ENCODE data around the gene PODN. TPM values are rescaled to one million over a fixed set of nuclear protein-coding genes. Genes with fewer than 3 reads are reported as not detected.

The PODN gene
- total RNA-seq, 1 donor from 2014 or later: not detected

DNA sequence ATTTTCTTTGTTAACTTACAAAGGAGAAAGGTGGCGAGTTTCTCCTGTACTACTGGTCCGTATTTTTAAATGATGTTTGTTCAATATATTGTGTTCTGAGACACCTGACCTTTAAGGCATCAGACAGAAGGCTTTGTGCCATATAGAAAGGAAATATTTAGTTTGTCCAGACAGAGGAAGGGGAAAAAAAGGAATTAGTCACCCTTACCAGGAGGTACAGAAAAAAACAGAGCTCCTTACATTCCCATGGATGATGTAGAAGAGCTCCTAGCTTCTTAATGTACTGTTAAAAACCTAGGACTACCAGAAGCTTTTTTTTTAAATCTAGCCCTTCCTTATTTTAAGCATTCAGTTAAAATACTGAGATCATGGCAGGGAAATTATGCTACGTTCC is 12.4 kb upstream of the PODN start:
- intact Hi-C loops (cut with micrococcal nuclease): no loop called here

GRCh38 chr1:53050310-53050709 is 11.7 kb upstream of the PODN start:
- intact Hi-C loops (cut with micrococcal nuclease): no loop called here

DNA sequence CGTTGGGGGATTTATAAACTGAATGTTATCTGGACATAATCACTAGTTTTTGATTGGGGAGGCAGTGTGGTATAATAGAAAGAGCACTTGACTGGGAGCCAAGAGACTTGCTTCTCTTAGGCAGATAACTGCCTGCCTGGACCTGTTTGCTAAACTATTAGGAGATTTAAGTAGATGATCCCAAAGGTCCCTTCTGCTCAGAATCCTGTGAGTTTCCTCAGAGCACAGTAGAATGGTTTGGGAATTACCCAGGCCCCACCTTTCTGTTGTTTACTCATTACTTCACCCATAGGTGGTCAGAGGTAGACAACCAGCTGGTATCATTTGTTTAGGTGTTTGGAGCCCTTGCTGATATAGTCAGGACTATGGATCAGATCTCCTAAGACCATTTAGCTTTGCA is 10.3 kb upstream of the PODN start:
- intact Hi-C loops (cut with micrococcal nuclease): no loop called here

GRCh38 chr1:53057127-53057526 is 4.9 kb upstream of the PODN start:
- intact Hi-C loops (cut with micrococcal nuclease): no loop called here

GRCh38 chr1:53060579-53060978 is 1.4 kb upstream of the PODN start:
- intact Hi-C loops (cut with micrococcal nuclease): no loop called here

GRCh38 chr1:53061123-53061858 is 722 bp upstream of the PODN start:
- intact Hi-C loops (cut with micrococcal nuclease): no loop called here

GRCh38 chr1:53062708-53063591 is 937 bp downstream of the PODN start:
- intact Hi-C loops (cut with micrococcal nuclease): no loop called here

DNA sequence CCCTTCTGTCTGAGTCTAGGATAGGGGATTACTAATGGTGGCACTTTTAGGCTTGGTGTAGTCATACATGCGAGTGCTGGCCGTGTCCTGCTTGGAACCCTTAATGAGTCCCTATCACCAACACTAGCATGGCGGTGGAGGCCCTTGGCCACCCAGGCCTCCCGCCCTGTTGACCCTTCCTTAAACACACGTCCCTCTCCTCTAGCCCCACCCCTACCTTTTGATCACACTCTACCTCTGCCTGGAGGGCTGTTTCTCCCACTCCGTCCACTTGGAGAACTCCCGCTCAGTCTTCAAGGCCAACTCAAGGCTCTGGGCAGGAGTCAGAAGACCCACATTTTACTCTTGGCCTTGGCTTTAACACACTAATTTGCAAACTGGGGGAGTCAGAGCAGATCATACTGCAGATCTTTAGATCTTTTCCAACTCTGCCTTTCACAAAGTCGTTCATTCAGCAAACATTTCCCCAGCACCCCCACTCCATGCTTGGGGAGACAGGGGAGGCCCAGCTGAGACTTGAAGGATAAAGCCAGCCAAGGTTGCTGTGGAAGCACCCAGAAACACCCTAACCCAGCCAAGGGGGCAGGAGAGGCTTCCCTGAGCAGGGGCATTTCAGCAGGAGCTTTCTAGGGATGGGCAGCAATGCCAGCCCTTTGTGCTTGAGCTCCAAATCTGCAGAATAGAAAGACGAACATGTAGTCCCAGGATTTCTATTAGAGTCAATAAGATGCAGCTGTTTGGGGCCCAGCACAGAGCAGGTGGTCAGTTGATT is 1.9 kb downstream of the PODN start:
- intact Hi-C loops (cut with micrococcal nuclease): no loop called here

- intact Hi-C loops (cut with micrococcal nuclease): no loop called here
These were observed 3.4 kb downstream of the PODN start for GRCh38 chr1:53065391-53065790.

DNA sequence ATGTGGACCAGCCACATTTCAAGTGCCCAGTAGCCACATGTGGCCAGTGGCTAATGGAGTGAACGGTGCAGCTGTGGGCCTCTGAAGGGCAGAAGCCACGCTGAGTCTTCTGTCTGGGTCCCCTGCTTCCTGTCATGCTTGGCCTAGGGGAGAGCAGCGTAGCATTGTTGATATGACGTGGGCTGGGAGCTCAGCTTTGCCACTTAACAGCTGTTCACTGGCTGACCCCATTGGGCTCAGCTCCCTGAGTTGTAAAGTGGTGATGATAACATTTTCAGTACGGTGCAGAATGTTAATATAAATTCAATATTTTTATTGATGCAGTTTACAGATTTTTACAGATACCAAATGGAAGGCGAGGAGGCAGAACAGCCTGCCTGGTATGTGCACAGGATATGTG is 4.5 kb downstream of the PODN start:
- intact Hi-C loops (cut with micrococcal nuclease): no loop called here

- intact Hi-C loops (cut with micrococcal nuclease): no loop called here
These were observed 5.1 kb downstream of the PODN start for GRCh38 chr1:53066891-53067738.

DNA sequence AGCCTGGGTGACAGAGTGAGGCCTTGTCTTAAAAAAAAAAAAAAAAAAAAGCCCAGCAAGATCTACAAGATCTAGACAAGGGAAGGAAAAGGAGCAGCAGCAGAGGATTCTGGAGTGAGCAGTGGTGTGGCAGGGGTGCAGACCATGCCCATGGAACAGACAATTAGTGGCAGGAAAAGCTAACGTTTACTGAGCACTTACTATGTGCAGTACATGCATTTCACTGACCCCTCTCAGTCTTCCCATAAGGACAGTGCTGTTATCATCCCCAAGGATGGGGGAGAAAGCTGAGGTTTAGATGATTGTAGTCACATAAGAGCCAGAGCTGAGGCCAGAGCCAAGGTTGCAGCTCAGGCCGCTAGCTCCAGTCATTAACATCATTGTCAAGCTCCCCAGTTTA is 5.9 kb downstream of the PODN start:
- intact Hi-C loops (cut with micrococcal nuclease): no loop called here

DNA sequence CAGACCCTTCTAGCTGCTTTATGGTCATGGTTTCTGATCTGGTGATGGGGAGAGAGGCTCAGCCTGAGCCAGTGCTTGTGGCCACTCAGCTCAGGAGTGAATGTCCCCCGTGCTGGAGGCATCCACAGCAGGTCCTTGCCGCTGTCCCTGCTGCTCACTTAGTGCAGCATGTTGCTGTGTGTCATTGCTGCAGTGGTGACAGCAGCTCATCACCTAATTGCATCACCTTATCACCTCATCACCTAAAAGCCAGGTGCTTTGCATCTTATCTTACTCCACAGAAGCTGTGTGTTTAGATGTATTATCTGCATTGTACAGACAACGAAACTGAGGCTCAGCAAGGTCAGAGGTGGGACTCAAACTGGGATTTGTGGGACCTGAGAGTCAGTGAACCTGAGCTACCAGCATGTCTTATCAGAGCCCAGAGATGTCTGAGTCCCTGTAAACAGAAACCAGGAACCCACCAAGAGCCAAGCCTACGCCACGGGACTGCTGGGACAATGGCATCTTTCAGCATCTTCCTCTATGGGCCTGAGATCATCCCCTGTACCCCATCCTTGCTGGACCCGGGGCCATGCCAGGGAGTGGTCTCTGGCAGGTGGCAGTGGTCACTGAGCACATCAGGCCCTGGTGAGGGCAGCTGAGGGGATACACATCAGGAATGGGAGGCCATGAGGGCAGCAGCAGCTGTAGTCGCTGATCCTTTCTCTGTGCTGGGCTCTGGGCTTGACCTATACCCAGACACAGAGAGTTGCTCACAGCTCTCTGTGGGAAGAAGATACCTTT is 6.5 kb downstream of the PODN start:
- intact Hi-C loops (cut with micrococcal nuclease): no loop called here

GRCh38 chr1:53069265-53069662 is 7.3 kb downstream of the PODN start:
- intact Hi-C loops (cut with micrococcal nuclease): no loop called here

- intact Hi-C loops (cut with micrococcal nuclease): no loop called here
These were observed 7.8 kb downstream of the PODN start for GRCh38 chr1:53069663-53070327.

DNA sequence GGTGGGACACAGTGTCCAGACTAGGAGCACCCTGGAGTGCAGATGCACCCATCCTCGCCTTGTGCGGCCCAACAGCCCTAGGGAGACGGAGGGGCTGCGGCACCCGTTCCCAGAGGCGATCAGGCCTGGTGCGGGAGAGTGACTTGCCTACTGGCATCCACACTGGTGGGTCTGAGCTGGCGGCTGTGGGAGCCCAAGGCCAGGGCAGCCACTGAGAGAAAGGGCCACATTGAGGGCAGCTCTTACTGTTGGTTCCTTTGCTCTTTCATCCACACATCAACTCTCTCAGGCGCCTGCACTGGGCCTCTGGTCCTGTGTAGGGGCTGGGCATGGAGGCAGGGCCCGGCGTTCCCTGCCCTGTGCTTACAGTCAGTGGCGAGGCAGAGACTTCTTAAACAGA is 8.6 kb downstream of the PODN start:
- intact Hi-C loops (cut with micrococcal nuclease): no loop called here

- intact Hi-C loops (cut with micrococcal nuclease): no loop called here
These were observed 9.3 kb downstream of the PODN start for GRCh38 chr1:53071167-53071865.

GRCh38 chr1:53071915-53072314 is 9.9 kb downstream of the PODN start:
- intact Hi-C loops (cut with micrococcal nuclease): no loop called here

GRCh38 chr1:53073287-53073686 is 11.3 kb downstream of the PODN start:
- intact Hi-C loops (cut with micrococcal nuclease): no loop called here

Measured in T-helper 2 cell treated with Interferon-gamma antibody and Interleukin-4, amounts not matched to agents 100 ng/mL and 5 ng/mL, for 36 hours (primary cell).